HG03108 (cell line): ENCODE results near the gene TEF.

Source experiments
- ATAC-seq: cut with Tn5 transposase; IDR thresholded peaks from one replicate; pipeline ENCODE4 v1.9.1; 2021; ENCODE audit warnings: moderate library complexity; ENCODE audit not compliant: unreplicated experiment

Gene TEF

GRCh38 chr22:41447435-41448188, 65.9 kb downstream of the TEF start:
- no peak for ATAC-seq

DNA sequence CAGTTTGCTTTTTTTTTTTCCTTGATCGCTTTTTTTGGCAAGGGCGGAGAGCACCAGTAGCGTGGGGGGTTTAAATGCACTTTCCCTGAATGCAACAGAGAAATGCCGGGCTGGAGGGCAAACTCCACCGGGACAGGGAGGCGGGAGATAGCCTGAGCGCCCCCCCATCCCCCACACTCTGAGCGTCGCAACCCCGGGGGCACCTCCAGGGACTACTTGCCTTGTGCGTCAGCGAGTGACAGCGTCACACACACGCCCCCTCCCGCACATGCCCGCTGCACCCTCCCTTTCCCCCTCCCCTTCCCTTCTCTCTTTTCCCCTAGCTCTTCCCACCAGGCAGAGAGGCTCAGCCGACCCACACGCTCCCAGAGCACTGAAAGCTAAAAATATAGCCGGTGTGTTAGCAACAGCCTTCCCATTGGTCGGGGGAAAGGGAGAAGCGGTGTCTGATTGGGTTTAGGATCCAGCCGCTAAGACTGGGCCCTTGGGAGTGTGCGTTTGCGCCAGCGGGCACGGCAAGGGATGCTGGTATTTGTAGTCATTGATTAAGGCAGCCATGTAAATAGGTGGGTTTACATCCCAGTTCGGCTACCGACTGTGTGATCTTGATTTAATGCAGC, 66.6 kb downstream of the TEF start:
- ATAC-seq = peak; percentile 39
